Panc1 (cell line): ENCODE measurements around the gene ARPC1B. TPM values are rescaled to one million over a fixed set of nuclear protein-coding genes. Genes with fewer than 3 reads are reported as not detected.

ENCODE experiments used
- ATAC-seq: fragments of 200-7000 bp; cut with Tn5 transposase; 2 replicates; pipeline ENCODE4 v1.9.1; 2020; ENCODE audit warnings: mild to moderate bottlenecking, moderate library complexity
- BruUV-seq: library from RNA; stranded (reverse); fragments of 400-500 nt; replicated peaks from 2 replicates; lab custom pipeline; 2021; lab: Mats Ljungman, UMichigan
- CTCF ChIA-PET: fragments of 300-600 bp; sonication (Branson Sonifier 250); formaldehyde crosslinking; loops from one replicate; lab custom pipeline; 2022; ENCODE audit warnings: antibody characterized with exemption; lab: Charles Lee
- POLR2A ChIA-PET: fragments of 300-600 bp; sonication (Branson Sonifier 250); formaldehyde crosslinking; loops from one replicate; lab custom pipeline; 2022; ENCODE audit warnings: antibody characterized with exemption; lab: Charles Lee
- DNase-seq: peaks from one replicate; pipeline ENCODE4 v3.0.0-alpha.2; 2010; ENCODE audit warnings: low read depth, low spot score
- H3K27ac ChIP-seq: 2 replicates; pipeline ENCODE4 v1.5.1; 2011; ENCODE audit warnings: mild to moderate bottlenecking, low read length, inconsistent platforms
- H3K27me3 ChIP-seq: fragments of 200-500 bp; sonication (Bioruptor generic); 2 replicates; pipeline ENCODE4 v1.6.0; 2014; ENCODE audit warnings: low read length, inconsistent platforms; ENCODE audit not compliant: control insufficient read depth, insufficient read depth
- H3K36me3 ChIP-seq: fragments of 200-500 bp; sonication (Bioruptor generic); 2 replicates; pipeline ENCODE4 v1.5.1; 2014; ENCODE audit warnings: inconsistent platforms, mild to moderate bottlenecking, low read length, moderate library complexity; ENCODE audit not compliant: control insufficient read depth, insufficient read depth
- H3K4me1 ChIP-seq: 2 replicates; pipeline ENCODE4 v1.5.1; 2011; ENCODE audit warnings: inconsistent platforms, mild to moderate bottlenecking, low read length, moderate library complexity; ENCODE audit not compliant: control insufficient read depth, insufficient read depth
- H3K4me3 ChIP-seq, 2 experiments: 2 replicates each; pipeline ENCODE4 v1.5.1; 2011 to 2012; ENCODE audit warnings: low read depth in 2 of 2, low read length in 2 of 2, mild to moderate bottlenecking in 2 of 2, inconsistent platforms in 1 of 2, moderate library complexity in 1 of 2
- H3K9me3 ChIP-seq: fragments of 200-500 bp; sonication (Bioruptor generic); 2 replicates; pipeline ENCODE4 v1.5.1; 2014; ENCODE audit warnings: low read depth, mild to moderate bottlenecking, inconsistent platforms, low read length, moderate library complexity; ENCODE audit not compliant: control insufficient read depth, insufficient read depth
- POLR2AphosphoS5 ChIP-seq: IDR thresholded peaks from 2 replicates; pipeline ENCODE4 v1.6.1; 2012; ENCODE audit warnings: mild to moderate bottlenecking, low read depth, low read length, moderate library complexity
- SIN3A ChIP-seq: IDR thresholded peaks from 2 replicates; pipeline ENCODE4 v1.6.1; 2012; ENCODE audit warnings: low read depth, mild to moderate bottlenecking, low read length, moderate library complexity, borderline replicate concordance; ENCODE audit not compliant: insufficient read depth
- TCF7L2 ChIP-seq: IDR thresholded peaks from 2 replicates; pipeline ENCODE4 v1.6.1; 2011; ENCODE audit warnings: mild to moderate bottlenecking, low read depth, low read length, inconsistent platforms
- in situ Hi-C: cut with HindIII; loops from 2 replicates; pipeline ENCODE4 v1.10.0; 2016; ENCODE audit warnings: low sequenced_read_pairs, low pct_unique_long_range_greater_than_20kb
- intact Hi-C: fragments of 100-400 bp; cut with micrococcal nuclease; formaldehyde crosslinking; loops from one replicate; pipeline ENCODE4 v1.10.0; 2022; ENCODE audit not compliant: unreplicated experiment
- total RNA-seq: library from RNA; stranded (reverse); gene quantifications from one replicate; pipeline ENCODE4 v1.2.1, GENCODE V29; 2021; ENCODE audit not compliant: unreplicated experiment
- TF ChIP-seq, protein P1 (sequence below): fragments of 450-650 bp; IDR thresholded peaks from 2 replicates; pipeline ENCODE4 v1.5.1; 2017; ENCODE audit warnings: mild to moderate bottlenecking
- TF ChIP-seq, protein P2 (sequence below), 2 experiments: IDR thresholded peaks; 2 replicates each; pipeline ENCODE4 v1.6.1; 2011 to 2012; ENCODE audit warnings: low read depth in 2 of 2, control low read depth in 1 of 2, low read length in 1 of 2, mild to moderate bottlenecking in 1 of 2, moderate library complexity in 1 of 2; ENCODE audit not compliant: insufficient read depth in 1 of 2

ARPC1B gene
- total RNA-seq, 1 experiment from 2014 or later: 266 TPM

DNA sequence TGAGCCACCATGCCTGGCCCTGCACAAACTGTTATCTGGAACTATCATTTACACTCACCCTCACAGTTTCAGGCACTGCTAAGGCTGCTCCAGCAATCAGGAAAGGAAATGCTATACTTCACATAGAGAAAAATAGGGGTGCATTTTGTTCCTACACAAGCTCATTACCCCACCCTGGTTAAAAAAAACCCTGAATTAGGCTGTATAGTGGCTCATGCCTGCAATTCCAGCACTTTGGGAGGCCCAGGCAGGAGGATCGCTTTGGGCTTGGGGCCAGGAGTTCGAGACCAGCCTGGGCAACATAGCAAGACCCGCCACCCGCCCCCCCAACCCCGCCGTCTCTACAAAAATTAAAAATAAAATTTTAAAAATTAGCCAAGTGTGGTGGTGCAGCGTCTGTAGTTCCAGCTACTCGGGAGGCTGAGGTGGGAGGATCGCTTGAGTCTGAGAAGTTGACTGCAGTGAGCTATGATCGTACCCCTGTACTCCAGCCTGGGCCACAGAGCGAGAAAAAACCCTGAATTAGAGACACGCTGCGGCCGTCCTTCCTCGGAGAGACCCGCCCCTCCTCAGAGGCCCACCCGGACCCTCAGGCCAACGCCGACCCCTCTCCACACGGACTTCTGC lies 63.5 kb downstream of the ARPC1B start:
- peak overlapping the region; percentile 93 to 95 for H3K4me3 ChIP-seq
- intact Hi-C loops: no loop called here
- ChIA-PET POLR2A (no interaction called here), CTCF (interaction anchor here (0.7 kb wide), 1 partner anchor 39 kb away, joined by 3 read pairs; no protein-coding TSS in a partner anchor)
- H3K9me3 ChIP-seq: no peaks in the 10 kb centered on the region
- H3K36me3 ChIP-seq: peaks cover 11% of the 10 kb centered on the region; the same call in 1 of the 2 replicates
- no peaks in the 10 kb centered on the region for H3K27me3 ChIP-seq
- in situ Hi-C loops: no loop called here
- ATAC-seq: peak; percentile 26; the same call in 1 of the 2 replicates
- peak overlapping the region; percentile 94 for H3K27ac ChIP-seq
- peaks cover 15% of the 10 kb centered on the region for H3K4me1 ChIP-seq
- TF ChIP-seq, protein P1, sequence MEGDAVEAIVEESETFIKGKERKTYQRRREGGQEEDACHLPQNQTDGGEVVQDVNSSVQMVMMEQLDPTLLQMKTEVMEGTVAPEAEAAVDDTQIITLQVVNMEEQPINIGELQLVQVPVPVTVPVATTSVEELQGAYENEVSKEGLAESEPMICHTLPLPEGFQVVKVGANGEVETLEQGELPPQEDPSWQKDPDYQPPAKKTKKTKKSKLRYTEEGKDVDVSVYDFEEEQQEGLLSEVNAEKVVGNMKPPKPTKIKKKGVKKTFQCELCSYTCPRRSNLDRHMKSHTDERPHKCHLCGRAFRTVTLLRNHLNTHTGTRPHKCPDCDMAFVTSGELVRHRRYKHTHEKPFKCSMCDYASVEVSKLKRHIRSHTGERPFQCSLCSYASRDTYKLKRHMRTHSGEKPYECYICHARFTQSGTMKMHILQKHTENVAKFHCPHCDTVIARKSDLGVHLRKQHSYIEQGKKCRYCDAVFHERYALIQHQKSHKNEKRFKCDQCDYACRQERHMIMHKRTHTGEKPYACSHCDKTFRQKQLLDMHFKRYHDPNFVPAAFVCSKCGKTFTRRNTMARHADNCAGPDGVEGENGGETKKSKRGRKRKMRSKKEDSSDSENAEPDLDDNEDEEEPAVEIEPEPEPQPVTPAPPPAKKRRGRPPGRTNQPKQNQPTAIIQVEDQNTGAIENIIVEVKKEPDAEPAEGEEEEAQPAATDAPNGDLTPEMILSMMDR: no peak
- TF ChIP-seq, protein P2, sequence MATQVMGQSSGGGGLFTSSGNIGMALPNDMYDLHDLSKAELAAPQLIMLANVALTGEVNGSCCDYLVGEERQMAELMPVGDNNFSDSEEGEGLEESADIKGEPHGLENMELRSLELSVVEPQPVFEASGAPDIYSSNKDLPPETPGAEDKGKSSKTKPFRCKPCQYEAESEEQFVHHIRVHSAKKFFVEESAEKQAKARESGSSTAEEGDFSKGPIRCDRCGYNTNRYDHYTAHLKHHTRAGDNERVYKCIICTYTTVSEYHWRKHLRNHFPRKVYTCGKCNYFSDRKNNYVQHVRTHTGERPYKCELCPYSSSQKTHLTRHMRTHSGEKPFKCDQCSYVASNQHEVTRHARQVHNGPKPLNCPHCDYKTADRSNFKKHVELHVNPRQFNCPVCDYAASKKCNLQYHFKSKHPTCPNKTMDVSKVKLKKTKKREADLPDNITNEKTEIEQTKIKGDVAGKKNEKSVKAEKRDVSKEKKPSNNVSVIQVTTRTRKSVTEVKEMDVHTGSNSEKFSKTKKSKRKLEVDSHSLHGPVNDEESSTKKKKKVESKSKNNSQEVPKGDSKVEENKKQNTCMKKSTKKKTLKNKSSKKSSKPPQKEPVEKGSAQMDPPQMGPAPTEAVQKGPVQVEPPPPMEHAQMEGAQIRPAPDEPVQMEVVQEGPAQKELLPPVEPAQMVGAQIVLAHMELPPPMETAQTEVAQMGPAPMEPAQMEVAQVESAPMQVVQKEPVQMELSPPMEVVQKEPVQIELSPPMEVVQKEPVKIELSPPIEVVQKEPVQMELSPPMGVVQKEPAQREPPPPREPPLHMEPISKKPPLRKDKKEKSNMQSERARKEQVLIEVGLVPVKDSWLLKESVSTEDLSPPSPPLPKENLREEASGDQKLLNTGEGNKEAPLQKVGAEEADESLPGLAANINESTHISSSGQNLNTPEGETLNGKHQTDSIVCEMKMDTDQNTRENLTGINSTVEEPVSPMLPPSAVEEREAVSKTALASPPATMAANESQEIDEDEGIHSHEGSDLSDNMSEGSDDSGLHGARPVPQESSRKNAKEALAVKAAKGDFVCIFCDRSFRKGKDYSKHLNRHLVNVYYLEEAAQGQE (IDR thresholded peaks at IDR 0.05; ENCODE audit: insufficient read depth in 1 of 2, low read depth in 2 of 2, low read length in 1 of 2): no peak
- TF ChIP-seq POLR2AphosphoS5 (no peak), SIN3A (no peak), TCF7L2 (no peak)
- no peak for DNase-seq
- no TSS peak for BruUV-seq

DNA sequence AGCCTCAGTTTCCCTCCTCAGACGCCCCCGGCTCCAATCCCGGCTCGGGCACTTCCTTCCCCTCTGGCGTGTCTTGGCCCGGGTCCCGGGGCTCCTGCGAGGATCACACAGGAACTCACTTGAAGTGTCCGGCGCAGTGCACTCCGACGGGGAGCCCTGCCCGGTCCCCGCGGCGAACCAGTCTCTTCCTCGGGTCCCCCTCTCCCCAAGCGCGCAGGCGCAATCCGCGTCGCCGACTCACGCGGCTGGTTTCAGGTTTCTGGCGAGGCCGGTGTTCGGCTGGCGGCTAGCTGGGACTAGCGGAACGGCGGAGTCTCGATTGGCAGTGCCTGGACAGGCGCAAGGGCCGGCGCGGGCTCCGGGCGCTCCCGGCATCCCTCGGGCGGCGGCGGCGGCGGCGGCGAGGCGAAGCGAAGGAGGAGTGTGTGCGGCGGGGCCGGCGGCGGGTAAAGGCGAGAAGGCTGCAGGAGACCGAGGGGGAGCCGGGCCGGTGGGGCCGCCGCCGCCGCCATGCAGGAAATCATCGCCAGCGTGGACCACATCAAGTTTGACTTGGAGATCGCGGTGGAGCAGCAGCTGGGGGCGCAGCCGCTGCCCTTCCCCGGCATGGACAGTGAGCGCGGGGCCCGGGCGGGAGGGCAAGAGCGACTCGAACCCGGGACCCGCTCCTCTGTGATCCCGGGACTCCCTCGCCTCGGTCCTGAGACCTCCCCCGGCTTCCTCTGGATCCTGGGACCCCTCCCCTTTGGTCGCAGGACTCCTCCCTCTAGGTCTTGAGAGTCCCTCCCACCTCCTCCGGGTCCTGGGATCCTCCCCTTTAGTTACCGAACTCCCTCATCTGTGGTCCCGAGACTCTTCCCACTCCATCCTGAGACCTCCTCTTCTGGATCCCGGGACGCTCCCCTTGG lies 64.3 kb downstream of the ARPC1B start, which contains the start of the genes CPSF4 and PTCD1:
Gene CPSF4, plus strand, starts transcription at position 371 of the 908 bp plus-strand sequence. Its CDS starts 140 bp downstream, at position 511.
Gene PTCD1, minus strand, starts transcription at position 226 of the 908 bp plus-strand sequence. CDS start 3,556 bp downstream, outside the sequence.
- CTCF ChIA-PET: no interaction called here
- DNase-seq (peak; percentile 81), ATAC-seq (peak; percentile 97)
- H3K36me3 ChIP-seq: peaks cover 11% of the 10 kb centered on the region; the same call in 1 of the 2 replicates
- peak within 1 kb of the TSS; percentile 93 to 95 for H3K4me3 ChIP-seq
- POLR2A ChIA-PET: no interaction called here
- H3K9me3 ChIP-seq: no peaks in the 10 kb centered on the region
- TF ChIP-seq TCF7L2 (peak; percentile 31; the same call in 1 of the 2 replicates), SIN3A (no peak; the same call in 1 of the 2 replicates), POLR2AphosphoS5 (peak; percentile 81)
- intact Hi-C loops (no loop called here), in situ Hi-C loops (no loop called here)
- no peaks in the 10 kb centered on the region for H3K27me3 ChIP-seq
- no TSS peak for BruUV-seq
- peak within 1 kb of the TSS; percentile 94 for H3K27ac ChIP-seq
- peaks cover 15% of the 10 kb centered on the region for H3K4me1 ChIP-seq
